Breast epithelium (tissue), 3 donors: Measurements from ENCODE around the gene PUM1.

Source experiments
- POLR2A ChIP-seq: fragments of 450-650 bp; IDR thresholded peaks from one replicate; pipeline ENCODE4 v1.6.1; 2016; ENCODE audit warnings: antibody characterized with exemption, mild to moderate bottlenecking, moderate library complexity
- TF ChIP-seq, protein P1 (sequence below), 3 donors: fragments of 450-650 bp; IDR thresholded peaks; one replicate each; pipeline ENCODE4 v1.5.1; 2016 to 2017; ENCODE audit warnings: antibody characterized with exemption in 3 of 3, mild to moderate bottlenecking in 3 of 3, moderate library complexity in 3 of 3

DNA sequence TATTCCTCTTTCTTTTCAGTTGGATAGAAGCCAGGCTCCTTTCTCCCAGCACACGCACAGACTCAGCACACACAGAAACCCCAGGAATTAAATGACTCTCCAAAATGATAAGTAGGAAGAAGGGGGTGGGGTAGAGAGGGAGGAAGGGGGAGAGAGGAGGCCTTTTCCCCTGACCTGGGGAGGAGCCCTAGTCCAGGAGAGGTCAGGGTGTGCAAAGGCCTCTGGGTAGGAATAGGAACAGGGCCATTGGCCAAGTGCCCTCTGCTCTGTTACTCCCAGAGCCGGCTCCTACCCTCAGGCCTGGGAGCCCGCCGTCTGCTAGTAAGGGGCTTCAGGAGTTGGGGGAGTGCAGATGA, 35.6 kb upstream of the PUM1 start:
- TF ChIP-seq, protein P1, sequence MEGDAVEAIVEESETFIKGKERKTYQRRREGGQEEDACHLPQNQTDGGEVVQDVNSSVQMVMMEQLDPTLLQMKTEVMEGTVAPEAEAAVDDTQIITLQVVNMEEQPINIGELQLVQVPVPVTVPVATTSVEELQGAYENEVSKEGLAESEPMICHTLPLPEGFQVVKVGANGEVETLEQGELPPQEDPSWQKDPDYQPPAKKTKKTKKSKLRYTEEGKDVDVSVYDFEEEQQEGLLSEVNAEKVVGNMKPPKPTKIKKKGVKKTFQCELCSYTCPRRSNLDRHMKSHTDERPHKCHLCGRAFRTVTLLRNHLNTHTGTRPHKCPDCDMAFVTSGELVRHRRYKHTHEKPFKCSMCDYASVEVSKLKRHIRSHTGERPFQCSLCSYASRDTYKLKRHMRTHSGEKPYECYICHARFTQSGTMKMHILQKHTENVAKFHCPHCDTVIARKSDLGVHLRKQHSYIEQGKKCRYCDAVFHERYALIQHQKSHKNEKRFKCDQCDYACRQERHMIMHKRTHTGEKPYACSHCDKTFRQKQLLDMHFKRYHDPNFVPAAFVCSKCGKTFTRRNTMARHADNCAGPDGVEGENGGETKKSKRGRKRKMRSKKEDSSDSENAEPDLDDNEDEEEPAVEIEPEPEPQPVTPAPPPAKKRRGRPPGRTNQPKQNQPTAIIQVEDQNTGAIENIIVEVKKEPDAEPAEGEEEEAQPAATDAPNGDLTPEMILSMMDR (IDR thresholded peaks at IDR 0.05), result no peak
- TF ChIP-seq POLR2A, result no peak
